B cell (primary cell): ENCODE measurements around the gene USP22. TPM values are rescaled to one million over a fixed set of nuclear protein-coding genes. Genes with fewer than 3 reads are reported as not detected.

Experiments used
- ATAC-seq: fragments of 200-7000 bp; cut with Tn5 transposase; one replicate; pipeline ENCODE4 v1.10.0; 2021; ENCODE audit warnings: low read depth, mild to moderate bottlenecking, moderate number of reproducible peaks, moderate library complexity
- CTCF ChIA-PET: fragments of 350-600 bp; sonication (Branson Sonifier 250); formaldehyde crosslinking; loops from one replicate; lab custom pipeline; 2021; ENCODE audit warnings: antibody characterized with exemption, inconsistent platforms; lab: Charles Lee
- POLR2A ChIA-PET: fragments of 350-600 bp; sonication (Branson Sonifier 250); formaldehyde crosslinking; loops from one replicate; lab custom pipeline; 2021; ENCODE audit warnings: antibody characterized with exemption; lab: Charles Lee
- DNase-seq: peaks from one replicate; pipeline ENCODE4 v3.0.0; 2013
- H2AFZ ChIP-seq: 2 replicates; pipeline ENCODE4 v1.6.1; 2012; ENCODE audit warnings: mild to moderate bottlenecking, low read depth, low read length; ENCODE audit not compliant: insufficient read depth, poor library complexity, severe bottlenecking
- H3K27ac ChIP-seq, 2 donors: 1 replicate in 1 of 2; 2 replicates in 1 of 2; pipeline ENCODE4 v1.5.1; 2012 to 2013; ENCODE audit warnings: low read length in 2 of 2, mild to moderate bottlenecking in 2 of 2, moderate library complexity in 1 of 2
- H3K27me3 ChIP-seq, 4 experiments: fragments of 200-600 bp in 1 of 4; sonication (generic) in 1 of 4; replicated peaks in 1 of 4; 1 replicate in 2 of 4; 2 replicates in 2 of 4; pipeline versions ENCODE4 v1.6.1 to v1.7.0; 2013 to 2016; ENCODE audit warnings: low read length in 3 of 4, mild to moderate bottlenecking in 2 of 4, mixed read lengths in 1 of 4, moderate library complexity in 1 of 4; ENCODE audit not compliant: insufficient read depth in 4 of 4, control insufficient read depth in 3 of 4; ENCODE audit errors: control extremely low read depth in 1 of 4
- H3K36me3 ChIP-seq, 2 experiments: replicated peaks in 1 of 2; 1 replicate in 1 of 2; 2 replicates in 1 of 2; pipeline versions ENCODE4 v1.6.1 to v1.7.1; 2013; ENCODE audit warnings: low read length in 1 of 2; ENCODE audit not compliant: insufficient read depth in 2 of 2, control insufficient read depth in 1 of 2; ENCODE audit errors: control extremely low read depth in 1 of 2, extremely low read depth in 1 of 2
- H3K4me1 ChIP-seq, 2 donors: fragments of 200-600 bp in 1 of 2; sonication (generic) in 1 of 2; 1 replicate in 1 of 2; 2 replicates in 1 of 2; pipeline versions ENCODE4 v1.5.1 to v1.6.1; 2013 to 2017; ENCODE audit warnings: low read length in 2 of 2; ENCODE audit not compliant: control insufficient read depth in 2 of 2, insufficient read depth in 2 of 2
- H3K4me2 ChIP-seq: replicated peaks from 2 replicates; pipeline ENCODE3; 2012; ENCODE audit warnings: mild to moderate bottlenecking, low read depth, low read length; ENCODE audit not compliant: poor library complexity, severe bottlenecking
- H3K4me3 ChIP-seq, 5 experiments: fragments of 200-600 bp in 1 of 5; sonication (generic) in 1 of 5; 1 replicate in 3 of 5; 2 replicates in 2 of 5; pipeline versions ENCODE4 v1.5.1 to v1.7.0; 2011 to 2016; ENCODE audit warnings: low read length in 4 of 5, mild to moderate bottlenecking in 4 of 5, low read depth in 2 of 5, control low read depth in 1 of 5, moderate library complexity in 1 of 5; ENCODE audit not compliant: insufficient read depth in 1 of 5; ENCODE audit errors: control extremely low read depth in 1 of 5, extremely low read depth in 1 of 5
- H3K79me2 ChIP-seq: fragments of 200-600 bp; sonication (generic); one replicate; pipeline ENCODE4 v1.6.0; 2016; ENCODE audit warnings: low read length; ENCODE audit not compliant: control insufficient read depth, insufficient read depth
- H3K9ac ChIP-seq: fragments of 200-600 bp; sonication (generic); 2 replicates; pipeline ENCODE4 v1.6.1; 2017; ENCODE audit warnings: mild to moderate bottlenecking, low read length, moderate library complexity
- H3K9me3 ChIP-seq, 3 donors: one replicate each; pipeline versions ENCODE4 v1.6.1 to v1.7.1; 2013; ENCODE audit warnings: low read length in 2 of 3; ENCODE audit not compliant: control insufficient read depth in 2 of 3, insufficient read depth in 1 of 3; ENCODE audit errors: control extremely low read depth in 1 of 3
- H4K20me1 ChIP-seq: 2 replicates; pipeline ENCODE4 v1.6.0; 2012; ENCODE audit warnings: mild to moderate bottlenecking, low read length; ENCODE audit not compliant: insufficient read depth, control insufficient read depth, poor library complexity, severe bottlenecking
- H3K27ac Mint-ChIP-seq: one replicate; pipeline ENCODE4 v1.8.0; 2021; ENCODE audit warnings: mixed read lengths
- H3K27me3 Mint-ChIP-seq: one replicate; pipeline ENCODE4 v1.8.0; 2021; ENCODE audit warnings: mixed read lengths
- H3K4me1 Mint-ChIP-seq: one replicate; pipeline ENCODE4 v1.8.0; 2021; ENCODE audit warnings: mixed read lengths
- H3K4me3 Mint-ChIP-seq: one replicate; pipeline ENCODE4 v1.8.0; 2021; ENCODE audit warnings: mixed read lengths
- H3K9me3 Mint-ChIP-seq: one replicate; pipeline ENCODE4 v1.8.0; 2022; ENCODE audit warnings: mixed read lengths; ENCODE audit not compliant: insufficient read depth
- CTCF ChIP-seq: fragments of 200-600 bp; IDR thresholded peaks from one replicate; pipeline ENCODE4 v1.8.0; 2022; ENCODE audit warnings: antibody characterized with exemption, mild to moderate bottlenecking
- EZH2 ChIP-seq: IDR thresholded peaks from 2 replicates; pipeline ENCODE4 v1.6.1; 2012; ENCODE audit warnings: borderline replicate concordance, low read depth, mild to moderate bottlenecking, moderate library complexity, low read length; ENCODE audit not compliant: insufficient read depth, poor library complexity, severe bottlenecking
- WGBS: methylation state at CpG from one replicate; pipeline ENCODE4 v1.1.5; 2013; ENCODE audit warnings: missing lambda C conversion rate; ENCODE audit not compliant: insufficient coverage; 5-methylcytosine and 5-hydroxymethylcytosine counted together
- intact Hi-C: fragments of 100-400 bp; cut with micrococcal nuclease; formaldehyde crosslinking; loops from one replicate; pipeline ENCODE4 v1.10.0; 2022
- polyA plus RNA-seq: library from polyadenylated mRNA; depleted of rRNA; stranded (reverse); fragments of >200 nt; gene quantifications from 2 replicates; pipeline ENCODE4 v1.2.3, GENCODE V29; 2012
- small RNA-seq: library from RNA; depleted of rRNA; stranded (forward); fragments of <200 nt; gene quantifications from one replicate; pipeline ENCODE3, GENCODE V24; 2012; ENCODE audit warnings: low replicate concordance, low read depth; ENCODE audit not compliant: insufficient read length
- total RNA-seq, 2 donors: library from RNA; stranded (reverse); fragments of 120-200 nt in 1 of 2; gene quantifications; 1 replicate in 1 of 2; 2 replicates in 1 of 2; pipeline versions ENCODE4 v1.2.3 to v1.2.4, GENCODE V29; 2013 to 2022

USP22 gene
- total and polyA plus RNA-seq, 2 donors (not counting 1 experiment from before 2014, with no cell fraction given) = 74.3 to 167 TPM

GRCh38 chr17:20954794-20955193, 88.0 kb downstream of the USP22 start:
- Histone ChIP-seq H2AFZ (no peak overlapping the region), H4K20me1 (no peaks in the 10 kb centered on the region), H3K4me1 (no peaks in the 10 kb centered on the region), H3K9ac (no peak overlapping the region), H3K9me3 (no peaks in the 10 kb centered on the region), H3K27me3 (peaks cover 0 to 4% (median 0%) of the 10 kb centered on the region in 4 experiments), H3K79me2 (no peaks in the 10 kb centered on the region), H3K36me3 (no peaks in the 10 kb centered on the region), H3K4me3 (no peak overlapping the region), H3K4me2 (no peak overlapping the region), H3K27ac (no peak overlapping the region)
- no CpG with 5 or more reads among the region's 4 CpGs for WGBS
- intact Hi-C loops = no loop called here
- H3K9me3 Mint-ChIP-seq = no peaks in the 10 kb centered on the region
- no peaks in the 10 kb centered on the region for H3K4me1 Mint-ChIP-seq
- H3K4me3 Mint-ChIP-seq = no peak overlapping the region
- H3K27me3 Mint-ChIP-seq = peaks cover 28% of the 10 kb centered on the region
- ChIA-PET CTCF (no interaction called here), POLR2A (no interaction called here)
- DNase-seq (no peak), ATAC-seq (no peak)
- no peak overlapping the region for H3K27ac Mint-ChIP-seq
- TF ChIP-seq EZH2 = no peak
- TF ChIP-seq CTCF = no peak

GRCh38 chr17:20952183-20952582, 90.6 kb downstream of the USP22 start:
- Histone ChIP-seq H3K36me3 (no peaks in the 10 kb centered on the region), H2AFZ (no peak overlapping the region), H3K4me2 (no peak overlapping the region), H3K4me3 (no peak overlapping the region), H3K4me1 (no peaks in the 10 kb centered on the region), H3K27me3 (peaks cover 0 to 9% (median 0%) of the 10 kb centered on the region in 4 experiments), H3K9me3 (no peaks in the 10 kb centered on the region), H3K79me2 (no peaks in the 10 kb centered on the region), H4K20me1 (no peaks in the 10 kb centered on the region), H3K27ac (no peak overlapping the region), H3K9ac (no peak overlapping the region)
- intact Hi-C loops = no loop called here
- Mint-ChIP-seq H3K27me3 (peaks cover 25% of the 10 kb centered on the region), H3K4me1 (no peaks in the 10 kb centered on the region), H3K27ac (no peak overlapping the region), H3K9me3 (no peaks in the 10 kb centered on the region), H3K4me3 (no peak overlapping the region)
- POLR2A ChIA-PET = no interaction called here
- TF ChIP-seq CTCF = no peak
- TF ChIP-seq EZH2 = no peak
- DNase-seq (no peak), ATAC-seq (no peak)
- CTCF ChIA-PET = no interaction called here
- WGBS = 78% methylated on average over 3 of the region's 7 CpGs

Small RNA genes lying within 50 kb of the gene (small RNA-seq; reads per million reads assigned to genes)
- gene AC087393.1 = not detected

Other genes with a start within 250 kb of the USP22 start
- gene DHRS7B, start 84.0 kb upstream of the USP22 start, total RNA-seq = 13.4 and 14.2 TPM in 2 replicates
- gene DHRS7B, start 84.0 kb upstream of the USP22 start, polyA plus RNA-seq = 5.9 and 8.2 TPM in 2 replicates
- 24.7 and 25.3 TPM in 2 replicates for gene TMEM11, start 171.2 kb upstream of the USP22 start, total RNA-seq
- gene TMEM11, start 171.2 kb upstream of the USP22 start, polyA plus RNA-seq = 13.0 and 21.4 TPM in 2 replicates
- 6.2 and 6.7 TPM in 2 replicates for gene NATD1, start 210.4 kb upstream of the USP22 start, total RNA-seq
- gene NATD1, start 210.4 kb upstream of the USP22 start, polyA plus RNA-seq = 2.0 and 3.1 TPM in 2 replicates
- gene MAP2K3, start 241.7 kb upstream of the USP22 start, total RNA-seq = 114 and 118 TPM in 2 replicates
- gene MAP2K3, start 241.7 kb upstream of the USP22 start, polyA plus RNA-seq = 61.0 and 77.4 TPM in 2 replicates